ENCODE results near the gene ESYT3.

Gene ESYT3

GRCh38 chr3:138456961-138457862 lies 22.8 kb downstream of the ESYT3 start:
- Histone ChIP-seq H3K4me3 (replicated peaks; ENCODE audit: low read depth, low read length) (no peak overlapping the region), H3K27me3 (replicated peaks; ENCODE audit: control insufficient read depth, insufficient read depth, low read length) (peaks cover 1% of the 10 kb centered on the region; the same call in 1 of the 2 replicates), H3K36me3 (ENCODE audit: control insufficient read depth, insufficient read depth, low read length) (no peaks in the 10 kb centered on the region)
- DNase-seq (ENCODE audit: extremely low read depth, insufficient read length), result no peak
- TF ChIP-seq CTCF (IDR thresholded peaks at IDR 0.05; ENCODE audit: insufficient read depth, low read length, poor library complexity, severe bottlenecking), result no peak

GRCh38 chr3:138457863-138458735 lies 23.7 kb downstream of the ESYT3 start:
- Histone ChIP-seq H3K4me3 (replicated peaks; ENCODE audit: low read depth, low read length) (no peak overlapping the region), H3K36me3 (ENCODE audit: control insufficient read depth, insufficient read depth, low read length) (no peaks in the 10 kb centered on the region), H3K27me3 (replicated peaks; ENCODE audit: control insufficient read depth, insufficient read depth, low read length) (peaks cover 1% of the 10 kb centered on the region; the same call in 1 of the 2 replicates)
- TF ChIP-seq CTCF (IDR thresholded peaks at IDR 0.05; ENCODE audit: insufficient read depth, low read length, poor library complexity, severe bottlenecking), result no peak
- DNase-seq (ENCODE audit: extremely low read depth, insufficient read length), result no peak

GRCh38 chr3:138458774-138459499 lies 24.5 kb downstream of the ESYT3 start:
- no peak for TF ChIP-seq CTCF (IDR thresholded peaks at IDR 0.05; ENCODE audit: insufficient read depth, low read length, poor library complexity, severe bottlenecking)
- Histone ChIP-seq H3K36me3 (ENCODE audit: control insufficient read depth, insufficient read depth, low read length) (no peaks in the 10 kb centered on the region), H3K27me3 (replicated peaks; ENCODE audit: control insufficient read depth, insufficient read depth, low read length) (peaks cover 1% of the 10 kb centered on the region; the same call in 1 of the 2 replicates), H3K4me3 (replicated peaks; ENCODE audit: low read depth, low read length) (no peak overlapping the region)
- DNase-seq (ENCODE audit: extremely low read depth, insufficient read length), result no peak

- H3K4me3 ChIP-seq (replicated peaks; ENCODE audit: low read depth, low read length), result no peak overlapping the region
These were observed 25.5 kb downstream of the ESYT3 start for GRCh38 chr3:138459619-138460535.

More at GRCh38 chr3:138459619-138460535, 25.5 kb downstream of the ESYT3 start:
- TF ChIP-seq CTCF (IDR thresholded peaks at IDR 0.05; ENCODE audit: insufficient read depth, low read length, poor library complexity, severe bottlenecking), result no peak
- Histone ChIP-seq H3K27me3 (replicated peaks; ENCODE audit: control insufficient read depth, insufficient read depth, low read length) (peaks cover 1% of the 10 kb centered on the region; the same call in 1 of the 2 replicates), H3K36me3 (ENCODE audit: control insufficient read depth, insufficient read depth, low read length) (no peaks in the 10 kb centered on the region)
- no peak for DNase-seq (ENCODE audit: extremely low read depth, insufficient read length)

Data from GM06990 (cell line).